Stimulated activated CD4-positive, alpha-beta T cell treated with anti-CD3 and anti-CD28 coated beads, Interleukin-4, amount 100 ng/mL, for 48 hours (primary cell): ENCODE measurements around the gene DIDO1.

Experiments
- DNase-seq, 2 donors: peaks; one replicate each; pipeline ENCODE4 v3.0.0-alpha.2; 2020; ENCODE audit warnings: low read depth in 2 of 2

The DIDO1 gene

GRCh38 chr20:62894261-62894660 lies 32.0 kb downstream of the DIDO1 start:
- DNase-seq = no peak

- no peak for DNase-seq
These were observed 32.6 kb downstream of the DIDO1 start for GRCh38 chr20:62893700-62894099.

- DNase-seq = no peak
These were observed 33.7 kb downstream of the DIDO1 start for GRCh38 chr20:62892348-62893304.

GRCh38 chr20:62891111-62891510 lies 35.2 kb downstream of the DIDO1 start:
- DNase-seq = no peak

GRCh38 chr20:62890444-62890843 lies 35.9 kb downstream of the DIDO1 start:
- DNase-seq = no peak

- no peak for DNase-seq
These were observed 36.4 kb downstream of the DIDO1 start for GRCh38 chr20:62889871-62890270.

GRCh38 chr20:62889411-62889810 lies 36.9 kb downstream of the DIDO1 start:
- no peak for DNase-seq

- no peak for DNase-seq
These were observed 37.4 kb downstream of the DIDO1 start for GRCh38 chr20:62888910-62889309.

GRCh38 chr20:62888406-62888805 lies 37.9 kb downstream of the DIDO1 start:
- no peak for DNase-seq

- no peak for DNase-seq
These were observed 38.5 kb downstream of the DIDO1 start for GRCh38 chr20:62887860-62888239.

- DNase-seq = no peak
These were observed 39.0 kb downstream of the DIDO1 start for GRCh38 chr20:62887152-62887859.

GRCh38 chr20:62886709-62887058 lies 39.6 kb downstream of the DIDO1 start:
- DNase-seq = no peak

- DNase-seq = no peak
These were observed 40.2 kb downstream of the DIDO1 start for GRCh38 chr20:62885896-62886708.

- DNase-seq = no peak
These were observed 41.0 kb downstream of the DIDO1 start for GRCh38 chr20:62885046-62885895.

GRCh38 chr20:62884556-62884955 lies 41.7 kb downstream of the DIDO1 start:
- DNase-seq = no peak

GRCh38 chr20:62882426-62882825 lies 43.9 kb downstream of the DIDO1 start:
- DNase-seq = no peak

- no peak for DNase-seq
These were observed 44.5 kb downstream of the DIDO1 start for GRCh38 chr20:62881662-62882395.

GRCh38 chr20:62880935-62881661 lies 45.2 kb downstream of the DIDO1 start:
- no peak for DNase-seq

- no peak for DNase-seq
These were observed 46.0 kb downstream of the DIDO1 start for GRCh38 chr20:62880147-62880934.
